Prostate gland (tissue), 2 donors: Measurements from ENCODE around the gene ADD1. TPM values are rescaled to one million over a fixed set of nuclear protein-coding genes. Genes with fewer than 3 reads are reported as not detected.

Experiments
- DNase-seq: peaks from one replicate; pipeline ENCODE4 v3.0.0-alpha.2; 2019; ENCODE audit warnings: low spot score
- H3K27ac ChIP-seq, 2 donors: fragments of 200-600 bp; sonication (generic); 2 replicates each; pipeline ENCODE4 v1.5.1; 2017 to 2019
- H3K27me3 ChIP-seq: fragments of 200-600 bp; sonication (generic); replicated peaks from 2 replicates; pipeline ENCODE4 v1.5.1; 2019; ENCODE audit not compliant: insufficient read depth
- H3K36me3 ChIP-seq, 2 donors: fragments of 200-600 bp; sonication (generic); 1 replicate in 1 of 2; 2 replicates in 1 of 2; pipeline versions ENCODE4 v1.5.1 to v1.8.1; 2017 to 2019
- H3K4me1 ChIP-seq: fragments of 200-600 bp; sonication (generic); replicated peaks from 2 replicates; pipeline ENCODE4 v1.5.1; 2019
- H3K4me3 ChIP-seq, 2 donors: fragments of 200-600 bp; sonication (generic); 2 replicates each; pipeline ENCODE4 v1.5.1; 2017 to 2019
- H3K9me3 ChIP-seq: fragments of 200-600 bp; sonication (generic); 2 replicates; pipeline ENCODE4 v1.5.1; 2017
- CTCF ChIP-seq, 4 experiments: fragments of 200-600 bp in 2 of 4; fragments of 450-650 bp in 2 of 4; sonication (generic) in 2 of 4; IDR thresholded peaks; 1 replicate in 3 of 4; 2 replicates in 1 of 4; pipeline ENCODE4 v1.5.1; 2016 to 2019; ENCODE audit warnings: antibody characterized with exemption in 4 of 4, mild to moderate bottlenecking in 2 of 4, moderate library complexity in 2 of 4
- POLR2A ChIP-seq: fragments of 450-650 bp; IDR thresholded peaks from one replicate; pipeline ENCODE4 v1.6.1; 2016; ENCODE audit warnings: antibody characterized with exemption, mild to moderate bottlenecking
- POLR2AphosphoS5 ChIP-seq: sonication (generic); formaldehyde crosslinking; IDR thresholded peaks from one replicate; pipeline ENCODE4 v1.6.1; 2017; ENCODE audit warnings: antibody characterized with exemption
- WGBS: methylation state at CpG from one replicate; pipeline ENCODE4 v1.1.5; 2018; 5-methylcytosine and 5-hydroxymethylcytosine counted together
- intact Hi-C: fragments of 100-400 bp; cut with DNase I; formaldehyde crosslinking; loops from one replicate; pipeline ENCODE4 v1.14.2; 2022
- total RNA-seq, 2 donors: library from RNA; depleted of rRNA; stranded (reverse); fragments of >200 nt; gene quantifications; one replicate each; pipeline ENCODE4 v1.1.0, GENCODE V29; 2016

The ADD1 gene
- total RNA-seq, 2 donors from 2014 or later, result 164 to 321 TPM

- intact Hi-C loops, result loop anchor here (5.0 kb wide), 2 partner anchors 202 to 547 kb away; partner anchors contain the start of genes CFAP99 and ZFYVE28
- Histone ChIP-seq H3K36me3 (no peaks in the 10 kb centered on the region), H3K4me1 (no peaks in the 10 kb centered on the region), H3K27ac (no peak overlapping the region), H3K27me3 (no peaks in the 10 kb centered on the region), H3K9me3 (no peaks in the 10 kb centered on the region), H3K4me3 (no peak overlapping the region)
- TF ChIP-seq POLR2A (no peak), CTCF (IDR thresholded peaks at IDR 0.05) (no peak), POLR2AphosphoS5 (no peak)
- DNase-seq, result no peak
- 58% methylated on average over 5 of the region's 5 CpGs for WGBS
These were observed 121.1 kb downstream of the ADD1 start for GRCh38 chr4:2964706-2965258.

DNA sequence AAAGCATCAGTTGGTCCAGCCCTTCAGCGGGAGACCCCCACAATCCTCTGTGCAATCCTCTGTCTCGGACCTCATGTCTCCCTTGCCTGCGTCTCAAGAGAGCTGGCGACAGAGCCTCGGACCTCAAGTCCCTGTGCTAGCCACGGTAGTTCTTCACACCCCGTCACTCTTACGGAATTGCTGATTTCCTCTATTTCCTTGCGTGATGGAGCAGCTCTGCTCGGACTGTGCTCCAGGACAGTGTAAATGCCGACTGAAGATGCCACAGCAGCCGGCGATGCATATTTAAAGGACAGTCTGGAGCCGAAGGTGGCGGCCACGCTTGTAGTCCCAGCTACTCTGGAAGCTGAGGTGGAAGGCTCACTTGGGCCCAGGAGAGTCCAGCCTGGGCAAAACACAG lies 121.6 kb downstream of the ADD1 start:
- DNase-seq, result no peak
- H3K36me3 ChIP-seq, result no peaks in the 10 kb centered on the region
- no peak for TF ChIP-seq POLR2A
- TF ChIP-seq POLR2AphosphoS5, result no peak
- no peak for TF ChIP-seq CTCF (IDR thresholded peaks at IDR 0.05)
- intact Hi-C loops, result no loop called here
- H3K27me3 ChIP-seq, result no peaks in the 10 kb centered on the region
- no peak overlapping the region for H3K4me3 ChIP-seq
- H3K4me1 ChIP-seq, result no peaks in the 10 kb centered on the region
- no peaks in the 10 kb centered on the region for H3K9me3 ChIP-seq
- no peak overlapping the region for H3K27ac ChIP-seq
- WGBS, result 94% methylated on average over 16 of the region's 16 CpGs

DNA sequence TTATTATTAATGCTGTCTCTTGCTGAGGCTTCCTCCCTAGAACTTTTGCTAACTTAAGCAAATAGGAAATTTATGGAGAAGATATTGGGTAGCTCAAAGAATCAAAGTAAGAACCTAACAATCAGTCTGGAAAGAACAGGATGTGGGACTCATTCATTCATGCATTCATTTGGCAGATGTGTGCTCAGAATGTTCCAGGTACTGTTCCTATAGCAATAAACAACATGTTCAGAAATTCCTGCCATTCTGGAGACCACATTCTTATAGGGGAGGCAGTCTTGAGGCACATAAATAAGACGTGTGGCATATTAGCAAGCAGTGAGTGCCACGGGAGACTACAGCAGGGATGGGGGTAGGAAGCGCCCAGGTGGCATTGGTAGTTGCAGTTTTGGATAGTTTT lies 124.7 kb downstream of the ADD1 start:
- WGBS, result 58% methylated on average over 3 of the region's 3 CpGs
- no peak for TF ChIP-seq POLR2A
- no peak for TF ChIP-seq CTCF (IDR thresholded peaks at IDR 0.05)
- TF ChIP-seq POLR2AphosphoS5, result no peak
- H3K4me1 ChIP-seq, result no peaks in the 10 kb centered on the region
- H3K27ac ChIP-seq, result no peak overlapping the region
- H3K4me3 ChIP-seq, result no peak overlapping the region
- intact Hi-C loops, result no loop called here
- no peak for DNase-seq
- H3K9me3 ChIP-seq, result no peaks in the 10 kb centered on the region
- H3K36me3 ChIP-seq, result no peaks in the 10 kb centered on the region
- H3K27me3 ChIP-seq, result no peaks in the 10 kb centered on the region

DNA sequence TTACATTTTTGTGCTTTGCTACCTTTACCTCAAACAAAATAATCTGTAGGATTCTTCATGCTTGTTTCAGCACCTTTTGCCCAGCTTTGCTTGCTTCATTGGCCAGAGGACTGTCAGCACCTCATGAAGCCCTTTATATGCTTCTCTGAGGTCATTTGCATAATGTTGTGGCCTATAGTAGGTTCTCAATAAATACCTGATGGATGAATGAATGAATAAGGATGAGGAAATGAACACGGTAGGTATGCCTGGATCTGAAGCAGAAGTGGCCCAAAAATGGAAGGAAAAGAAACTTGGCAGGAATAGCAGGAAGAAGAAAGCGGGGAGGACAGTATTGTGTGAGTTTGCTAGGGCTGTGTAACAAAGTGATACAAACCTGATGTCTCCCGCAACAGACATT lies 127.6 kb downstream of the ADD1 start:
- no peaks in the 10 kb centered on the region for H3K4me1 ChIP-seq
- no peak for TF ChIP-seq POLR2A
- no peak for TF ChIP-seq POLR2AphosphoS5
- TF ChIP-seq CTCF (IDR thresholded peaks at IDR 0.05), result no peak
- H3K36me3 ChIP-seq, result no peaks in the 10 kb centered on the region
- no peaks in the 10 kb centered on the region for H3K27me3 ChIP-seq
- intact Hi-C loops, result no loop called here
- H3K4me3 ChIP-seq, result no peak overlapping the region
- H3K9me3 ChIP-seq, result no peaks in the 10 kb centered on the region
- no peak for DNase-seq
- WGBS, result 90% methylated on average over 3 of the region's 3 CpGs
- H3K27ac ChIP-seq, result no peak overlapping the region
